ENCODE results near the gene FAM204A. TPM values are rescaled to one million over a fixed set of nuclear protein-coding genes. Genes with fewer than 3 reads are reported as not detected.

The FAM204A gene
- polyA plus RNA-seq, 3 donors, result 24.6 to 191 (median 139) TPM

GRCh38 chr10:118298787-118299186 is 43.3 kb downstream of the FAM204A start:
- no peak overlapping the region for H3K27ac Mint-ChIP-seq
- H3K4me3 Mint-ChIP-seq, result no peak overlapping the region
- H3K9ac ChIP-seq (ENCODE audit: insufficient read depth, low read length, poor library complexity, severe bottlenecking), result no peak overlapping the region
- no peak overlapping the region for H3K27ac ChIP-seq (ENCODE audit: low read depth in 1 of 2, low read length in 2 of 2)
- H3K4me2 ChIP-seq (replicated peaks; ENCODE audit: extremely low read depth, low read length, poor library complexity, severe bottlenecking), result no peak overlapping the region
- no peaks in the 10 kb centered on the region for H3K9me3 ChIP-seq (replicated peaks in 1 of 2; ENCODE audit: control insufficient read depth in 1 of 2, insufficient read depth in 1 of 2, low read length in 2 of 2)
- H3K4me1 Mint-ChIP-seq, result no peaks in the 10 kb centered on the region
- no peaks in the 10 kb centered on the region for H3K4me1 ChIP-seq (ENCODE audit: control insufficient read depth in 1 of 2, insufficient read depth in 2 of 2, low read length in 2 of 2)
- peaks cover 0 to 6% (median 2%) of the 10 kb centered on the region in 7 donors for H3K9me3 Mint-ChIP-seq
- no peaks in the 10 kb centered on the region for H4K20me1 ChIP-seq (ENCODE audit: insufficient read depth, low read length)
- peaks cover 3 to 5% (median 5%) of the 10 kb centered on the region in 3 donors for H3K27me3 Mint-ChIP-seq (ENCODE audit: low read depth in 3 of 3)
- no peaks in the 10 kb centered on the region for H3K27me3 ChIP-seq (ENCODE audit: control insufficient read depth in 2 of 2, insufficient read depth in 2 of 2, low read length in 2 of 2)
- no peak overlapping the region for H3K4me3 ChIP-seq (replicated peaks in 1 of 3; ENCODE audit: low read depth in 2 of 3, low read length in 3 of 3)
- no peak for TF ChIP-seq CTCF (IDR thresholded peaks at IDR 0.05)
- no peaks in the 10 kb centered on the region for H3K79me2 ChIP-seq (ENCODE audit: insufficient read depth, low read length)
- peaks cover 4 to 7% of the 10 kb centered on the region in 2 donors for H3K36me3 Mint-ChIP-seq
- H3K36me3 ChIP-seq (replicated peaks in 1 of 2; ENCODE audit: control insufficient read depth in 1 of 2, insufficient read depth in 2 of 2, low read length in 2 of 2), result peaks cover 0 to 14% of the 10 kb centered on the region in 2 donors
- H2AFZ ChIP-seq (ENCODE audit: insufficient read depth, low read depth, low read length, poor library complexity, severe bottlenecking), result no peak overlapping the region
- intact Hi-C loops (cut with micrococcal nuclease), result no loop called here
- 96% methylated on average over 4 of the region's 7 CpGs for WGBS (ENCODE audit: insufficient coverage)
- DNase-seq, result no peak

GRCh38 chr10:118291122-118291521 is 51.0 kb downstream of the FAM204A start:
- intact Hi-C loops (cut with micrococcal nuclease), result no loop called here
- Mint-ChIP-seq H3K27me3 (ENCODE audit: low read depth in 3 of 3) (peaks cover 14 to 25% (median 18%) of the 10 kb centered on the region in 3 donors), H3K9me3 (peaks cover 0 to 5% (median 0%) of the 10 kb centered on the region in 7 donors), H3K36me3 (no peaks in the 10 kb centered on the region), H3K27ac (no peak overlapping the region), H3K4me1 (peaks cover 3% of the 10 kb centered on the region), H3K4me3 (no peak overlapping the region)
- peaks cover 8 to 10% of the 10 kb centered on the region in 2 donors for H3K27me3 ChIP-seq (ENCODE audit: control insufficient read depth in 2 of 2, insufficient read depth in 2 of 2, low read length in 2 of 2)
- H3K4me3 ChIP-seq (replicated peaks in 1 of 3; ENCODE audit: low read depth in 2 of 3, low read length in 3 of 3), result no peak overlapping the region
- H3K4me2 ChIP-seq (replicated peaks; ENCODE audit: extremely low read depth, low read length, poor library complexity, severe bottlenecking), result no peak overlapping the region
- H3K36me3 ChIP-seq (replicated peaks in 1 of 2; ENCODE audit: control insufficient read depth in 1 of 2, insufficient read depth in 2 of 2, low read length in 2 of 2), result no peaks in the 10 kb centered on the region
- H3K9me3 ChIP-seq (replicated peaks in 1 of 2; ENCODE audit: control insufficient read depth in 1 of 2, insufficient read depth in 1 of 2, low read length in 2 of 2), result no peaks in the 10 kb centered on the region
- no peak for DNase-seq
- no peak overlapping the region for H3K9ac ChIP-seq (ENCODE audit: insufficient read depth, low read length, poor library complexity, severe bottlenecking)
- no peak overlapping the region for H3K27ac ChIP-seq (ENCODE audit: low read depth in 1 of 2, low read length in 2 of 2)
- no peaks in the 10 kb centered on the region for H4K20me1 ChIP-seq (ENCODE audit: insufficient read depth, low read length)
- H2AFZ ChIP-seq (ENCODE audit: insufficient read depth, low read depth, low read length, poor library complexity, severe bottlenecking), result no peak overlapping the region
- TF ChIP-seq CTCF (IDR thresholded peaks at IDR 0.05), result no peak
- no peaks in the 10 kb centered on the region for H3K79me2 ChIP-seq (ENCODE audit: insufficient read depth, low read length)
- H3K4me1 ChIP-seq (ENCODE audit: control insufficient read depth in 1 of 2, insufficient read depth in 2 of 2, low read length in 2 of 2), result no peaks in the 10 kb centered on the region

Data from CD14-positive monocyte (primary cell).